GM12892 (cell line): Measurements from ENCODE around the gene MOV10L1.

Source experiments
- POLR2A ChIP-seq: IDR thresholded peaks from 2 replicates; pipeline ENCODE4 v1.6.1; 2011; ENCODE audit warnings: low read depth, low read length, control low read depth
- POLR2AphosphoS5 ChIP-seq: IDR thresholded peaks from 2 replicates; pipeline ENCODE4 v1.6.1; 2011; ENCODE audit warnings: low read depth, low read length, control low read depth
- TAF1 ChIP-seq: IDR thresholded peaks from 2 replicates; pipeline ENCODE4 v1.6.1; 2011; ENCODE audit warnings: low read depth, mild to moderate bottlenecking, control low read depth, low read length, borderline replicate concordance

GRCh38 chr22:50207383-50208140 lies 117.8 kb downstream of the MOV10L1 start:
- TF ChIP-seq POLR2A (no peak), POLR2AphosphoS5 (no peak), TAF1 (no peak)
